Astrocyte (in vitro differentiated cells and primary cell): Measurements from ENCODE around the gene CDC16. TPM values are rescaled to one million over a fixed set of nuclear protein-coding genes. Genes with fewer than 3 reads are reported as not detected.

ENCODE experiments used
- DNase-seq: peaks from one replicate; pipeline ENCODE4 v3.0.0-alpha.2; 2010; ENCODE audit warnings: low read depth
- FAIRE-seq: peaks from 2 replicates; lab custom pipeline; 2011; peaks lifted over from hg19 to GRCh38; lab: Jason Lieb, UNC
- H2AFZ ChIP-seq: 2 replicates; pipeline ENCODE4 v1.6.0; 2012; ENCODE audit warnings: low read depth, low read length, inconsistent platforms
- H3K27ac ChIP-seq: 2 replicates; pipeline ENCODE4 v1.5.1; 2011; ENCODE audit warnings: low read depth, low read length, inconsistent platforms
- H3K27me3 ChIP-seq: 2 replicates; pipeline ENCODE4 v1.6.0; 2011; ENCODE audit warnings: low read length, inconsistent platforms; ENCODE audit not compliant: insufficient read depth
- H3K36me3 ChIP-seq: 2 replicates; pipeline ENCODE4 v1.5.1; 2011; ENCODE audit warnings: low read length, inconsistent platforms; ENCODE audit not compliant: insufficient read depth
- H3K4me1 ChIP-seq: 2 replicates; pipeline ENCODE4 v1.5.1; 2011; ENCODE audit warnings: low read length, inconsistent platforms; ENCODE audit not compliant: insufficient read depth
- H3K4me2 ChIP-seq: 2 replicates; pipeline ENCODE4 v1.6.0; 2012; ENCODE audit warnings: low read length, inconsistent platforms
- H3K4me3 ChIP-seq: 2 replicates; pipeline ENCODE4 v1.5.1; 2011; ENCODE audit warnings: low read depth, mild to moderate bottlenecking, low read length, inconsistent platforms; ENCODE audit not compliant: insufficient read depth
- H3K79me2 ChIP-seq: 2 replicates; pipeline ENCODE4 v1.6.0; 2012; ENCODE audit warnings: mild to moderate bottlenecking, low read length, inconsistent platforms; ENCODE audit not compliant: insufficient read depth
- H3K9ac ChIP-seq: 2 replicates; pipeline ENCODE4 v1.6.0; 2012; ENCODE audit warnings: mild to moderate bottlenecking, low read length, inconsistent platforms
- H3K9me3 ChIP-seq: 2 replicates; pipeline ENCODE4 v1.5.1; 2012; ENCODE audit warnings: low read depth, mild to moderate bottlenecking, low read length, inconsistent platforms; ENCODE audit not compliant: insufficient read depth
- H4K20me1 ChIP-seq: 2 replicates; pipeline ENCODE4 v1.6.0; 2012; ENCODE audit warnings: low read length, inconsistent platforms; ENCODE audit not compliant: insufficient read depth
- H3K27ac Mint-ChIP-seq: one replicate; pipeline ENCODE4 v1.8.0; 2021; ENCODE audit warnings: mild to moderate bottlenecking, mixed read lengths; ENCODE audit not compliant: unreplicated experiment
- H3K27me3 Mint-ChIP-seq: one replicate; pipeline ENCODE4 v1.8.0; 2021; ENCODE audit warnings: low read depth, mixed read lengths; ENCODE audit not compliant: unreplicated experiment
- H3K36me3 Mint-ChIP-seq: one replicate; pipeline ENCODE4 v1.8.0; 2021; ENCODE audit warnings: low read depth, mixed read lengths; ENCODE audit not compliant: unreplicated experiment
- H3K4me1 Mint-ChIP-seq: one replicate; pipeline ENCODE4 v1.8.0; 2021; ENCODE audit warnings: low read depth, mixed read lengths; ENCODE audit not compliant: unreplicated experiment
- H3K4me3 Mint-ChIP-seq: one replicate; pipeline ENCODE4 v1.8.0; 2021; ENCODE audit warnings: mild to moderate bottlenecking, moderate library complexity, mixed read lengths; ENCODE audit not compliant: unreplicated experiment
- H3K9me3 Mint-ChIP-seq: one replicate; pipeline ENCODE4 v1.8.0; 2021; ENCODE audit warnings: mild to moderate bottlenecking, mixed read lengths; ENCODE audit not compliant: unreplicated experiment
- CTCF ChIP-seq: IDR thresholded peaks from 2 replicates; pipeline ENCODE4 v1.5.1; 2011; ENCODE audit warnings: low read depth, mild to moderate bottlenecking, inconsistent platforms, low read length, moderate library complexity; ENCODE audit not compliant: insufficient read depth
- EZH2 ChIP-seq: IDR thresholded peaks from 2 replicates; pipeline ENCODE4 v1.6.1; 2012; ENCODE audit warnings: mild to moderate bottlenecking, low read length, inconsistent platforms; ENCODE audit not compliant: insufficient read depth
- total RNA-seq: library from RNA; stranded (reverse); gene quantifications from 2 replicates; pipeline ENCODE4 v1.2.1, GENCODE V29; 2021

CDC16 gene
- total RNA-seq, 1 donor from 2014 or later: 77.0 TPM

- TF ChIP-seq CTCF (no peak), EZH2 (no peak)
- Histone ChIP-seq H3K27me3 (peaks cover 15% of the 10 kb centered on the region), H3K4me3 (no peak overlapping the region), H2AFZ (no peak overlapping the region), H3K9ac (no peak overlapping the region), H3K36me3 (no peaks in the 10 kb centered on the region), H3K9me3 (no peaks in the 10 kb centered on the region), H3K4me1 (peaks cover 6% of the 10 kb centered on the region), H4K20me1 (no peaks in the 10 kb centered on the region), H3K4me2 (peak overlapping the region; percentile 37), H3K27ac (no peak overlapping the region), H3K79me2 (no peaks in the 10 kb centered on the region)
- DNase-seq (peak; percentile 38), FAIRE-seq (peak; percentile 65)
- peaks cover 18% of the 10 kb centered on the region for H3K4me1 Mint-ChIP-seq
- peaks cover 2% of the 10 kb centered on the region for H3K27me3 Mint-ChIP-seq
- no peaks in the 10 kb centered on the region for H3K9me3 Mint-ChIP-seq
- no peak overlapping the region for H3K4me3 Mint-ChIP-seq
- H3K27ac Mint-ChIP-seq: peak overlapping the region; percentile 84
- H3K36me3 Mint-ChIP-seq: peaks cover 1% of the 10 kb centered on the region
Measured at GRCh38 chr13:114229506-114229905, 5.2 kb upstream of the CDC16 start.

- no peak overlapping the region for H3K4me3 ChIP-seq
- Mint-ChIP-seq H3K4me3 (peak overlapping the region; percentile 43), H3K4me1 (peaks cover 16% of the 10 kb centered on the region), H3K9me3 (no peaks in the 10 kb centered on the region), H3K27me3 (peaks cover 2% of the 10 kb centered on the region), H3K27ac (peak overlapping the region; percentile 84), H3K36me3 (peaks cover 1% of the 10 kb centered on the region)
- peaks cover 15% of the 10 kb centered on the region for H3K27me3 ChIP-seq
- H3K4me1 ChIP-seq: peaks cover 6% of the 10 kb centered on the region
- H3K79me2 ChIP-seq: peaks cover 3% of the 10 kb centered on the region
- H2AFZ ChIP-seq: no peak overlapping the region
- H3K36me3 ChIP-seq: no peaks in the 10 kb centered on the region
- H4K20me1 ChIP-seq: no peaks in the 10 kb centered on the region
- FAIRE-seq (no peak), DNase-seq (peak; percentile 33)
- TF ChIP-seq EZH2: no peak
- peak overlapping the region; percentile 37 for H3K4me2 ChIP-seq
- no peak overlapping the region for H3K9ac ChIP-seq
- H3K9me3 ChIP-seq: no peaks in the 10 kb centered on the region
- H3K27ac ChIP-seq: no peak overlapping the region
Measured at GRCh38 chr13:114230117-114230516, 4.6 kb upstream of the CDC16 start.

- Histone ChIP-seq H3K27me3 (peaks cover 15% of the 10 kb centered on the region), H3K9me3 (no peaks in the 10 kb centered on the region), H3K79me2 (peaks cover 8% of the 10 kb centered on the region), H4K20me1 (peaks cover 2% of the 10 kb centered on the region), H3K27ac (no peak overlapping the region), H3K36me3 (no peaks in the 10 kb centered on the region), H3K9ac (no peak overlapping the region), H3K4me1 (peaks cover 6% of the 10 kb centered on the region), H3K4me2 (peak overlapping the region; percentile 37), H2AFZ (no peak overlapping the region), H3K4me3 (no peak overlapping the region)
- H3K27ac Mint-ChIP-seq: peak overlapping the region; percentile 6
- H3K4me1 Mint-ChIP-seq: peaks cover 16% of the 10 kb centered on the region
- no peak for FAIRE-seq
- H3K36me3 Mint-ChIP-seq: peaks cover 1% of the 10 kb centered on the region
- H3K4me3 Mint-ChIP-seq: no peak overlapping the region
- H3K9me3 Mint-ChIP-seq: no peaks in the 10 kb centered on the region
- H3K27me3 Mint-ChIP-seq: peaks cover 2% of the 10 kb centered on the region
- no peak for DNase-seq
- TF ChIP-seq CTCF (no peak), EZH2 (no peak)
Measured at GRCh38 chr13:114230575-114230974, 4.1 kb upstream of the CDC16 start.
